Right lobe of liver (tissue), 6 donors: ENCODE measurements around the gene S1PR5. TPM values are rescaled to one million over a fixed set of nuclear protein-coding genes. Genes with fewer than 3 reads are reported as not detected.

Experiments
- ATAC-seq, 4 donors: fragments of 200-7000 bp; cut with Tn5 transposase; one replicate each; pipeline ENCODE4 v1.9.1; 2020; ENCODE audit warnings: mild to moderate bottlenecking in 4 of 4, moderate library complexity in 4 of 4
- DNase-seq, 3 donors: peaks; one replicate each; pipeline ENCODE4 v3.0.0-alpha.2; 2020
- H3K27ac ChIP-seq, 3 donors: fragments of 200-600 bp; one replicate each; pipeline ENCODE4 v1.8.0; 2022
- H3K27me3 ChIP-seq, 2 donors: fragments of 200-600 bp; one replicate each; pipeline ENCODE4 v1.8.0; 2022
- H3K36me3 ChIP-seq, 4 donors: fragments of 200-600 bp; sonication (generic) in 1 of 4; one replicate each; pipeline versions ENCODE4 v1.5.1 to v1.8.0; 2017 to 2022; ENCODE audit warnings: control low read depth in 1 of 4
- H3K4me1 ChIP-seq, 4 donors: fragments of 200-600 bp; sonication (generic) in 1 of 4; one replicate each; pipeline versions ENCODE4 v1.5.1 to v1.8.0; 2017 to 2022; ENCODE audit warnings: control low read depth in 1 of 4
- H3K4me3 ChIP-seq, 3 donors: fragments of 200-600 bp; one replicate each; pipeline ENCODE4 v1.8.0; 2022
- H3K9me3 ChIP-seq, 4 donors: fragments of 200-600 bp; sonication (generic) in 1 of 4; one replicate each; pipeline versions ENCODE4 v1.5.1 to v1.8.0; 2017 to 2022; ENCODE audit warnings: control low read depth in 1 of 4
- POLR2A ChIP-seq: fragments of 450-650 bp; IDR thresholded peaks from one replicate; pipeline ENCODE4 v1.6.1; 2017; ENCODE audit warnings: antibody characterized with exemption, mild to moderate bottlenecking
- WGBS: methylation state at CpG from one replicate; pipeline ENCODE4 v1.1.6; 2018; ENCODE audit warnings: low coverage, low lambda C conversion rate; ENCODE audit not compliant: insufficient coverage; ENCODE audit errors: missing lambda C conversion rate; 5-methylcytosine and 5-hydroxymethylcytosine counted together
- intact Hi-C, 2 donors: fragments of 100-400 bp; cut with DNase I; formaldehyde crosslinking; loops; one replicate each; pipeline versions ENCODE4 v1.11.2 to v1.14.1; 2022
- total RNA-seq, 6 experiments: library from RNA; depleted of rRNA in 2 of 6; stranded (reverse); fragments of >200 nt in 2 of 6; fragmentation: NEBNext Ultra II Directional in 3 of 6; extraction: Animal tissue kit (Norgen Biotek cat#: 25700) in 3 of 6; gene quantifications; one replicate each; pipeline versions ENCODE4 v1.1.0 to v1.2.4, GENCODE V29; 2016 to 2023
- TF ChIP-seq, protein P1 (sequence below), 4 donors: fragments of 200-600 bp in 3 of 4; fragments of 450-650 bp in 1 of 4; IDR thresholded peaks; one replicate each; pipeline versions ENCODE4 v1.5.1 to v1.8.0; 2016 to 2022; ENCODE audit warnings: antibody characterized with exemption in 4 of 4, mild to moderate bottlenecking in 2 of 4
- donor health status: DM: no; HTN: yes; CAD: no.
- donor health status: DM: no; HTN: no; CAD: no.
- donor health status: DM: no; HTN: no; CAD: no.
- donor health status: DM: no; HTN: yes; CAD: no.
- donor health status: DM: no; HTN: yes; CAD: no.

S1PR5 gene
- total RNA-seq, 6 experiments from 2014 or later: 0.20 to 0.43 (median 0.35) TPM; not detected in 1

DNA sequence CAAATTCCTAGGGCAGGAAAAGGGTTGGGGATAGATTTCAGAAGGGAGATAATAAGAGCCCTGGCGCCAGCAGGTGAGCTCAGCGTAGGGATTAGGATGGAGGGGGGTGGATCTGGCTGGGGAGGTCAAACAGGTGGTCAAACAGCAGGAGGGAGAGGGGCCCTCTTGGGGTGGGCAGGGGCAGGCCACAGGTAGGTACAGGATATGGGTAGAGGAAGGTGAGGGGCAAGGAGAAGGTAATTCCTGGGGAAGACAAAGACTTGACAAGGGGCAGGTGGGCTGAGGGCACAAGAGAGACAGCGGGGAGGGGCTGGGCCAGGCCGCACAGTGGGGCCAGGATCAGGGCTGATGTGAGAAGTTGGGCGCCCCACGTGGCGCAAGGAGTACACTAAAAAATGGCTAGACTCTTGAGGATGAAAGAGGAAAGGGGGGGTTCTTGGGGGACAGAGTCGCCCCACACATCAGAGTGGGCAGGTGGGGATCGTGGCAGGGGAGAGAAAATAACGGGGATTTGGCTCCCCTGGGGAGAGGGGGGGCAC is 47.9 kb upstream of the S1PR5 start:
- 27% methylated on average over 8 of the region's 10 CpGs for WGBS
- peaks cover 0 to 11% (median 3%) of the 10 kb centered on the region in 4 donors for H3K4me1 ChIP-seq
- H3K9me3 ChIP-seq: no peaks in the 10 kb centered on the region
- peak overlapping the region in 2 of 3 donors; percentile 56 to 73 for H3K27ac ChIP-seq
- no peaks in the 10 kb centered on the region for H3K27me3 ChIP-seq
- H3K36me3 ChIP-seq: peaks cover 0 to 10% (median 1%) of the 10 kb centered on the region in 4 donors
- ATAC-seq (no peak), DNase-seq (peak in 1 of 3 donors; percentile 44)
- no peak for TF ChIP-seq POLR2A
- TF ChIP-seq, protein P1, sequence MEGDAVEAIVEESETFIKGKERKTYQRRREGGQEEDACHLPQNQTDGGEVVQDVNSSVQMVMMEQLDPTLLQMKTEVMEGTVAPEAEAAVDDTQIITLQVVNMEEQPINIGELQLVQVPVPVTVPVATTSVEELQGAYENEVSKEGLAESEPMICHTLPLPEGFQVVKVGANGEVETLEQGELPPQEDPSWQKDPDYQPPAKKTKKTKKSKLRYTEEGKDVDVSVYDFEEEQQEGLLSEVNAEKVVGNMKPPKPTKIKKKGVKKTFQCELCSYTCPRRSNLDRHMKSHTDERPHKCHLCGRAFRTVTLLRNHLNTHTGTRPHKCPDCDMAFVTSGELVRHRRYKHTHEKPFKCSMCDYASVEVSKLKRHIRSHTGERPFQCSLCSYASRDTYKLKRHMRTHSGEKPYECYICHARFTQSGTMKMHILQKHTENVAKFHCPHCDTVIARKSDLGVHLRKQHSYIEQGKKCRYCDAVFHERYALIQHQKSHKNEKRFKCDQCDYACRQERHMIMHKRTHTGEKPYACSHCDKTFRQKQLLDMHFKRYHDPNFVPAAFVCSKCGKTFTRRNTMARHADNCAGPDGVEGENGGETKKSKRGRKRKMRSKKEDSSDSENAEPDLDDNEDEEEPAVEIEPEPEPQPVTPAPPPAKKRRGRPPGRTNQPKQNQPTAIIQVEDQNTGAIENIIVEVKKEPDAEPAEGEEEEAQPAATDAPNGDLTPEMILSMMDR (IDR thresholded peaks at IDR 0.05): no peak
- H3K4me3 ChIP-seq: peak overlapping the region; percentile 67 to 91 (median 88)
- intact Hi-C loops: no loop called here

DNA sequence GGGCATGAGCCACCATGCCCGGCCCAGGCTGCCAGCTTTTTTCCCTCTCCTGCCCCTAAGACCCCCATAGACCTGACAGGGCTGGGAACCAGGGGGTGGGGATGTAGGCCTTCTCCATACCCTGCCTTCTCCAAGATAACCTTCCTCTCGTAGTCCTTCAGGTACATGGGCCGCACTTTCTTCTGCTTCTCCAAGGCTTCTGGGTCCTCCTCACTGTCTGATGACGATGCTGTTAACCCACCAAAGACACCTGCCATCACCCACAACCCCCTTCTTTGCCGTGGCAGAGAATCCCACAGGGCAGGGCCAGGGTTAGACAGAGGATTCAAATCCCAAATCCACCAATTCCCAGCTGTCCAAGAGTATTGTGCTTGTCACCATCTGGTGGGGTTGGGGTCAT is 45.4 kb upstream of the S1PR5 start:
- 100% methylated on average over 2 of the region's 5 CpGs for WGBS
- intact Hi-C loops: no loop called here
- peaks cover 0 to 21% (median 8%) of the 10 kb centered on the region in 4 donors for H3K36me3 ChIP-seq
- no peak overlapping the region for H3K4me3 ChIP-seq
- no peak overlapping the region for H3K27ac ChIP-seq
- no peak for DNase-seq
- no peaks in the 10 kb centered on the region for H3K9me3 ChIP-seq
- TF ChIP-seq, protein P1 (IDR thresholded peaks at IDR 0.05): no peak
- no peak for TF ChIP-seq POLR2A
- no peaks in the 10 kb centered on the region for H3K27me3 ChIP-seq
- no peak for ATAC-seq
- peaks cover 0 to 6% (median 0%) of the 10 kb centered on the region in 4 donors for H3K4me1 ChIP-seq

DNA sequence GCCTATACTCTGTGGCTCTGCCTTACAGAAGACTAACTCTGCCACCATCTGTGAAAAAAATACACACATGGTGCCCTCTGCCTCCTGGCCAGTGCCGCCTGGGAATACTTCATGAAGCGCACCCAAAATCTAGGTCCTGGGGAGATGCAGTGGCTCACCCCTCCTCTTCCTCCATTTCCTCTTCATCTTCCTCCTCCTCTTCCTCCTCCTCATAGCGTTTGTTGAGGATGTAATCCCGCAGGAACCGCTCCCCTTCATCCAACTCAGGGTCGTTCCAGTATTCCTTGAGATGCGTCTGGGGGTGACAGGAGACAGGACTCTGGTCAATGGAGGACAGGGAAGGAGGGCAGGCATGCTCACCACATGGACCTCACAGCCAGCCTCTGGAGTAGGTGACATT is 42.9 kb upstream of the S1PR5 start:
- no peak for ATAC-seq
- intact Hi-C loops: no loop called here
- no peaks in the 10 kb centered on the region for H3K4me1 ChIP-seq
- H3K27ac ChIP-seq: no peak overlapping the region
- no peaks in the 10 kb centered on the region for H3K9me3 ChIP-seq
- H3K27me3 ChIP-seq: no peaks in the 10 kb centered on the region
- TF ChIP-seq POLR2A: no peak
- TF ChIP-seq, protein P1 (IDR thresholded peaks at IDR 0.05): no peak
- H3K4me3 ChIP-seq: no peak overlapping the region
- 88% methylated on average over 5 of the region's 7 CpGs for WGBS
- peaks cover 0 to 42% (median 14%) of the 10 kb centered on the region in 4 donors for H3K36me3 ChIP-seq
- no peak for DNase-seq

DNA sequence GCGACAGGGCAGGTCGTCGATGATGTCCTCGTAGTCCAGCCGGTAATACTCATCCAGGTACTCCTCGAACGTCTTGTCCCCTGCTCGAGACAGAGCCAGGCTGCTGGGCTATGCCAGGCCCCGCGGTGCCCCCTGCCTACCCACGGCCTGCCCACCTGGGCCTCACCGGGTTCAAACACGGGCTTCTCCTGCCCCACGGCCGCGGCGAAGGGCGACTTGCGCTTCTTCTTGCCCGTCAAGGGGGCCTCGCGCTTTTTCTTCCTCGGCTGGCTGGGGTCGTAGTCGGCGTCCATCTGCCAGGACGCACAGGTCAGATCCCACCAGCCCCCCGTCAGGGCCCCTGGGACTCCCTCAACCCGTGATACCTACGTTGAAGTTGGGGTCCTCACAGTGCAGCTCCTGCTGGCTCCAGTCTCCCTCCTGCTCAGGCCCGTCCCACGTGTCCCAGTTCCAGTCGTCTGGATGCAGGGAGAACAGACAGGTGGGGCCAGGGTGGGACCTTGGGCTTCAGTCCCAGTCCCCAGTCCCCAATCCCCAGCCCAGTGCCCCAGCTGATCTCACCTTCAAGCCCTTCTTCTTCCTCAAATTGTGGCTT is 40.5 kb upstream of the S1PR5 start:
- Histone ChIP-seq H3K27me3 (no peaks in the 10 kb centered on the region), H3K4me3 (no peak overlapping the region), H3K36me3 (peaks cover 0 to 64% (median 21%) of the 10 kb centered on the region in 4 donors), H3K27ac (no peak overlapping the region), H3K9me3 (no peaks in the 10 kb centered on the region), H3K4me1 (no peaks in the 10 kb centered on the region)
- DNase-seq (no peak), ATAC-seq (no peak)
- intact Hi-C loops: no loop called here
- TF ChIP-seq POLR2A: no peak
- TF ChIP-seq, protein P1 (IDR thresholded peaks at IDR 0.05): no peak
- 99% methylated on average over 13 of the region's 33 CpGs for WGBS
